HG03139 (cell line): ENCODE results near the gene RAB6B.

Source experiments
- ATAC-seq: cut with Tn5 transposase; IDR thresholded peaks from one replicate; pipeline ENCODE4 v1.9.1; 2021; ENCODE audit not compliant: unreplicated experiment

Gene RAB6B

GRCh38 chr3:133896002-133896761, 500 bp upstream of the RAB6B start:
- no peak for ATAC-seq

GRCh38 chr3:133894353-133895207, 1.1 kb downstream of the RAB6B start:
- no peak for ATAC-seq

- ATAC-seq, result no peak
Measured at GRCh38 chr3:133893683-133894352, 1.9 kb downstream of the RAB6B start.

- no peak for ATAC-seq
Measured at GRCh38 chr3:133892541-133893231, 3.0 kb downstream of the RAB6B start.

GRCh38 chr3:133891662-133892378, 3.9 kb downstream of the RAB6B start:
- ATAC-seq, result no peak

GRCh38 chr3:133890972-133891644, 4.6 kb downstream of the RAB6B start:
- no peak for ATAC-seq

- no peak for ATAC-seq
Measured at GRCh38 chr3:133890037-133890436, 5.6 kb downstream of the RAB6B start.

- ATAC-seq, result no peak
Measured at GRCh38 chr3:133888726-133889340, 6.8 kb downstream of the RAB6B start.

GRCh38 chr3:133887803-133888703, 7.6 kb downstream of the RAB6B start:
- no peak for ATAC-seq

GRCh38 chr3:133887074-133887802, 8.4 kb downstream of the RAB6B start:
- ATAC-seq, result no peak

GRCh38 chr3:133886031-133886722, 9.5 kb downstream of the RAB6B start:
- no peak for ATAC-seq

- ATAC-seq, result no peak
Measured at GRCh38 chr3:133884887-133885711, 10.6 kb downstream of the RAB6B start.

- ATAC-seq, result no peak
Measured at GRCh38 chr3:133884054-133884886, 11.4 kb downstream of the RAB6B start.

GRCh38 chr3:133883641-133884040, 12.0 kb downstream of the RAB6B start:
- ATAC-seq, result no peak

- no peak for ATAC-seq
Measured at GRCh38 chr3:133882986-133883586, 12.6 kb downstream of the RAB6B start.
